Stomach (tissue), 4 donors: ENCODE data around the gene LRRC8C.
A peak's percentile ranks its signal among the peaks of the same experiment; 100 is the strongest.

Source experiments
- CTCF ChIP-seq, 7 experiments: fragments of 450-650 bp in 4 of 7; fragments of 200-600 bp in 3 of 7; sonication (generic) in 3 of 7; IDR thresholded peaks; one replicate each; pipeline ENCODE4 v1.5.1; 2016 to 2019; ENCODE audit warnings: antibody characterized with exemption in 7 of 7, control low read depth in 2 of 7, mild to moderate bottlenecking in 1 of 7
- EP300 ChIP-seq: sonication (generic); formaldehyde crosslinking; IDR thresholded peaks from one replicate; pipeline ENCODE4 v1.6.1; 2017; ENCODE audit warnings: antibody characterized with exemption
- POLR2A ChIP-seq, 4 donors: fragments of 450-650 bp; IDR thresholded peaks; one replicate each; pipeline ENCODE4 v1.6.1; 2016; ENCODE audit warnings: antibody characterized with exemption in 4 of 4, control low read depth in 2 of 4, mild to moderate bottlenecking in 1 of 4, moderate library complexity in 1 of 4
- POLR2AphosphoS5 ChIP-seq, 3 donors: sonication (generic); formaldehyde crosslinking; IDR thresholded peaks; one replicate each; pipeline ENCODE4 v1.6.1; 2016; ENCODE audit warnings: antibody characterized with exemption in 3 of 3

- TF ChIP-seq POLR2AphosphoS5 (IDR thresholded peaks at IDR 0.05), result no peak
- TF ChIP-seq EP300, result no peak
- TF ChIP-seq CTCF (IDR thresholded peaks at IDR 0.05), result peak in 5 of 7 experiments; percentile 52 to 79 (median 70)
- TF ChIP-seq POLR2A (IDR thresholded peaks at IDR 0.05), result no peak
Measured at GRCh38 chr1:89598450-89599331, 34.2 kb upstream of the LRRC8C start.
